SK-N-DZ (cell line): ENCODE data around the gene RHOXF2.
"Not testable (repeated sequence)": the region's sequence is repeated elsewhere in the genome, so short reads cannot be mapped to it uniquely, and the experiment has no call there.

Source experiments
- DNase-seq: peaks from one replicate; pipeline ENCODE4 v3.0.0-alpha.2; 2015; ENCODE audit warnings: low spot score

The RHOXF2 gene

DNA sequence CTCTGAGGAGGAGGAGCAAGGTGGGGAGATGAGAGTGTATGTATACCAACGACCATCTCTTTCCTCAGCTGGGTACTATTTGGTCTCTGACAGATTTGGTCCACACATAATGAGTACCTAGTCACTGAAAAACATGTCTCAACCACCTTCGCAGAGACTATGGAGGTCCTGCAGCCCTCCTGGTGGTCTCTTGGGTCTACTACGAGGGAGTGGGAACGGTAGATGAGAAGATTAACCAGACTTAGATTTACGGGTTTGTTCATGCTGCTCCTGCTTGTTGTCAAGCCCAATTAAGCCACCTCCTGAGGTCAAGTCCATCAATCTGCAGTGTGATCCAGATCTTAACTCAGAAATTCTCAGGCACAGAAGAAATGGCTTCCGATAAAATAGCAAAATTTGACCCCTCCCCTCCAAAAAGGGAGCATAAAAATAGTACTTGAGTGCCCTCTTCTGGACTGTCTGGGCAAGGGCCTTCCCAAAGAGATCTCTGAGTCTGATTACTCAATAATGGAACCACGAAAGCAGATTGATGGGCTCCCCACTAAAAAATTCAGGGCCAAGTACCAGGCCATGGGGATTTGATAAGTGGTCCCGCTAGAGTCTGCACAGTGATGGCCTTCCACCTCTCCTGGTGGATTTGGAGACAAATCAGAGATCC lies 38.3 kb downstream of the RHOXF2 start:
- DNase-seq: not testable (repeated sequence)

DNA sequence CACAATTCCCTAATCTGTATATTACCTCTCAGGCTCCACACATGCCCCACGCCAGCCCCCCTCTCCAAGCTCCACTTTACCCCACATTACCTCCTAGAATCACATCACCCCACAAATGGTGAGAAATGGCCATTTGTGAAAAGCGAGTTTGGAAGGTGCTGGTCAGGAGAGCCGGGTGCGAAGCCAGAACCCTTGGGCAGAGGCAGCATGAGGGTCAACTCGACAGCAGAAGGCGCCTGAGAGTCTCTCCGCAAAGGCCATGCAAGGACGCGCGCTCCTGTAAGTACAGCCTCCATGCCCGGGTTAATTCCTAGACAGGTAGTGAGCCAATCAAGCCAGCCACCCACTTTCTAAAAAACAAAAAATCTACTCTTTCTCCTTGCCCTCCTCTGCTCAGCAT lies 42.4 kb downstream of the RHOXF2 start:
- no peak for DNase-seq

DNA sequence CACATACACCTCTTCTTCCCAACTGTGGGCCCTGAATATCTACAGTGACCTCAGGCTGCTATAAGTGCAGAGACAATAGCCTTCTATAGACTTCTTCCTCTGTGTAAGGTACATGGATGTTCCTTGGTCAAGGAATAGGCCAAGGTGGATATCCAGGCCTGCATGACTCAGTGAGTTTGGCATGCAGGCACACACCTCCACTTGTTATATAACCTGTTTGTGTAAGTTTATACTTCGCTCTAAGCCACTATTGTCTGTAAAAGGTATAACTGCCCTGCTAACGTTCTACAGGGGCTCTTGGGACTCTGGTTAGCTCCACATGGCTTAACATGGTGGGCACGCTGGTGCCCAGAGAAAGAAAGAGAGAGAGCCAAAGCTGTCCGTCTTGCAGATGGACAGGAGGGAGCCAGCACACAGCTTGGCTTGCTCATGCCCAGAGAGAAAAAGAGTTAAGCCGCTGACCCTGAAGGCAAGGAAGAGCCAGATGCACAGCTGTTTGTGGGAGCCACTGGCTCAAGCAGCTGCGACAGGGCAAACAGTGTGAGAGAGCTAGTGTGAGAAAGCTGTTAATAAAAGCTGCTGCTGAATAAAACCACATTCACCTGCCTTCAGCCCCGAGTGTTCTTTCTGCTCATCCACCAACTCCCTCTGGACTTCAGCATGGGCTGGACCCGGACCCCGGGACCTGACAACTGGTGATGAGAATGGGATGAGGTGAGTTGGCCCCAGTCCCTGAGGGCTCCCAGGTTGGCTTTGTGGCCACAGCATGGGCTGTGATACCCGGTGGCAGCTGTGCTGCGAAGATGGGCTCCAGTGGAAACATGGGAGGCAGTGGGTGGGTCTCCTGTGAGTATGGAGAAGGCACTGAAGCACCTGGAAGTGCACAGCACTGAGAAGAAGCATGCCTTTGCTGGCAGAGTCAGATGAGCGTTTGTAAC lies 47.7 kb downstream of the RHOXF2 start:
- DNase-seq: no peak

DNA sequence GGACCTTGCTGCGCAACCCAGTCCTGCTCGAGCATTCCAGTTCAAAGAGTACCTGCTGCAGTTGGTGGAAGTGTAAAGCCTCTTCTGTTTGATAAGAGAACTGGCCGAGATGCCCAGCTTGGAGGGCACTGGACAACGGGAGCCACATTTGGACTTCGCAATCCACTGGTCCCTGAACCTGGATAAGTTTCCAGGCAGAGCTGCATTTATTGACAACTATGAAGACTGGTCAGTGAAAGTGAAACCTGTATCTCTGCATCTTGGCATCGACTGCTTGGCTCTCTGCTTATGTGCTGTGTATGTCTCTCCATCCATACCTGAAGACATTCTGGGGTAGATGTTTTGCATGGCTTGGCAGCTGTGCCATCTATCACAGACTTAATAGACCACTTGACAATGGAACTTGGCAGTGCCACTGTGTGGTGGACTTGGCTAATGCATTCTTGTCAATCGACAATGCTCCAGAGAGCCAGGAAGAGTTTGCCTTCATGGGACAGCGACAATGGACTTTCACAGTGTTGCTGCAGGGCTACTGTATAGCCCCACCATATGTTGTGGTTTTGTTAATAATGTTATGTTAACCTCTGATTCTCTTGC lies 48.7 kb downstream of the RHOXF2 start:
- DNase-seq: no peak

DNA sequence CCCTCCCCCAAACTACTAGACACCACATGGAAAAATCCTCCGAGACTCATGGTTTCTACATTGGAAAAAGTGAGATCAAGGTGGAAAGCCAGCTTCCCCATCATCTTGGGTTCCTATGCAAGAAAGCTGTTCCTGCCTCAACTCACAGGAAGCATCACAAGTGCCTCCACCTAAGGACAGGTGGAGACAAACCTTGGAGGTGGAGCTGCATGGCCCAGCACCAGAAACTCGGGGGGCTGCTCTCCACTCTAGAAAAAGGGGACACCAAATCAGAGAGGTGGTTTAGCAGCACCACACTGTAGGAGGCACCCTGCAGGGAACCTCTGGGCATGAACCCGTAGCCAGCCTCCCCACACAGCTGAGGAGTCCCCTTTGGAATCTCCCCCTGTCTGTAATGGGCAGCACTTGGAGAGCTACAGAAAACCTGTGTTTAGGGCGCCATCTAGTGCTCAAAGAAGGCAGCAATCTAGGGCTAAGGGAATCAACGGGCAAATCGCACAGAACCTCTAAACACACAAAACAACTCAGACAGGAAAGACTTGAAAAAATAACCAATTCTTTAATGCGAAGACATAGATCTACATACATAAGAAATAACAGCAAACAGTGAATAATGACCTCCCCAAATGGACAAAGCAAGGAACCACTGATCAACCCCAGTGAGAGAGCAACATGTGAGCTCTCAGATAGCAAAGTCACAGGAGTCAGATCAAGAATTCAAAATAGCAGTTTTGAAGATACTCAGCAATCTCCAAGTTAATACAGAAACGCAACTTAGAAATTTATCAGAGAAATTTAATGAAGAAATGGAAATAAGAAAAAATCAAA lies 55.2 kb downstream of the RHOXF2 start:
- peak; percentile 49 for DNase-seq
